HG03439 (cell line): Measurements from ENCODE around the gene AP5Z1.

ENCODE experiments used
- ATAC-seq: cut with Tn5 transposase; IDR thresholded peaks from one replicate; pipeline ENCODE4 v1.9.1; 2021; ENCODE audit warnings: mild to moderate bottlenecking, moderate library complexity; ENCODE audit not compliant: unreplicated experiment

The AP5Z1 gene

GRCh38 chr7:4775250-4775847, at the start of gene AP5Z1:
Gene AP5Z1 (plus strand): TSS chr7:4775623. CDS start chr7:4775716, 93 bp downstream.
- peak; percentile 87 for ATAC-seq

GRCh38 chr7:4725850-4726450, 49.5 kb upstream of the AP5Z1 start:
- ATAC-seq, result no peak

GRCh38 chr7:4726566-4726965, 48.9 kb upstream of the AP5Z1 start:
- no peak for ATAC-seq

- ATAC-seq, result no peak
Measured at GRCh38 chr7:4727914-4728705, 47.3 kb upstream of the AP5Z1 start.

GRCh38 chr7:4729266-4729665, 46.2 kb upstream of the AP5Z1 start:
- no peak for ATAC-seq

GRCh38 chr7:4730276-4730675, 45.1 kb upstream of the AP5Z1 start:
- ATAC-seq, result no peak

GRCh38 chr7:4730971-4731370, 44.5 kb upstream of the AP5Z1 start:
- no peak for ATAC-seq

- ATAC-seq, result no peak
Measured at GRCh38 chr7:4731803-4732202, 43.6 kb upstream of the AP5Z1 start.

- ATAC-seq, result no peak
Measured at GRCh38 chr7:4733936-4734528, 41.4 kb upstream of the AP5Z1 start.

GRCh38 chr7:4734587-4735345, 40.7 kb upstream of the AP5Z1 start:
- no peak for ATAC-seq

- ATAC-seq, result no peak
Measured at GRCh38 chr7:4737300-4737699, 38.1 kb upstream of the AP5Z1 start.

- no peak for ATAC-seq
Measured at GRCh38 chr7:4738711-4739527, 36.5 kb upstream of the AP5Z1 start.

- no peak for ATAC-seq
Measured at GRCh38 chr7:4739528-4739992, 35.9 kb upstream of the AP5Z1 start.

- no peak for ATAC-seq
Measured at GRCh38 chr7:4740796-4741195, 34.6 kb upstream of the AP5Z1 start.

- no peak for ATAC-seq
Measured at GRCh38 chr7:4742051-4742573, 33.3 kb upstream of the AP5Z1 start.

GRCh38 chr7:4742852-4743251, 32.6 kb upstream of the AP5Z1 start:
- ATAC-seq, result no peak

GRCh38 chr7:4744391-4745264, 30.8 kb upstream of the AP5Z1 start:
- peak; percentile 68 for ATAC-seq

GRCh38 chr7:4745265-4745919, 30.0 kb upstream of the AP5Z1 start:
- ATAC-seq, result no peak
